ENCODE measurements around the gene MORN3. TPM values are rescaled to one million over a fixed set of nuclear protein-coding genes. Genes with fewer than 3 reads are reported as not detected.

Gene MORN3
- total RNA-seq, 1 experiment from 2014 or later, result 0.34 TPM

DNA sequence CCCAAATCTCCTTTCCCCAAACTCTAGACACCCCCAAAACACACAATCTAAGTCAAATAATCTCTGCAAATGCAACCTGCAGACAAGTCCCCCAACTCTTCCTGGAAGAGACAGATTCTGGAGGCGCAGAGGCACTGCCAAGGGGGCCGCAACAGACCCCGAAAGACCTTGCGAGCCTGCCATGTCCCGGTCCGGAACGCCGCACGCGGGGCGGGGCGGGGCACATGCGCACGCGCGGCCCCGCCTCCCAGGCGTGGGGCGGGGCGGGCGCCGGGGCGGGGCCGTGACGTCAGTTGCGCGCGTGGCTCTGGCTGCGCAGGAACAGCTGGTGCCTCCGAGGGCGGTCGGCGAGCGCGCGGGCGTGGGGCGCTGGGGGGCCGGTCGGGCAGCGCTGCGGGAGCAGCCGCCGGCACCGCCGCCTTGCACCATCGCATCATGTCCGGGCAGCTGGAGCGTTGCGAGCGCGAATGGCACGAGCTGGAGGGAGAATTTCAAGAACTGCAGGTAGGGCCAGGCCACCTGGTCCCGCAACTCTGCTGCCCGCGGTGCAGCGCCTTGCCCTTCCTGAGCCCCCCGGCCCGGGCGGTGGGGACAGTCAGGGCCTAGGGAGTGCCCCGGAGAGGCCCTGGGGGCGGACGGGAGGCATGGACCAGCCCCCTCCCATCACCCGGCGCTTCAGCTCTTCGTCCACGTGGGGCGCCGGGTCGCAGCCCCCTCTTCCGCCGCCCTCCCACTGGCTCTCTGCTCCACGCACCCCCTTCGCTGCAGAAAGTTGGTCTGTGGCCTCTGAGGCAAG, 43.2 kb upstream of the MORN3 start, which contains the start of gene TMEM120B (continued):
- TF ChIP-seq POLR2AphosphoS5 (IDR thresholded peaks at IDR 0.05; ENCODE audit: low read depth, low read length) (peak; percentile 90), ZFX (IDR thresholded peaks at IDR 0.05) (peak; percentile 28; the same call in 1 of the 2 replicates), TCF7L2 (IDR thresholded peaks at IDR 0.05; ENCODE audit: borderline replicate concordance, extremely low read depth, insufficient read depth, insufficient read length) (no peak), RAD21 (IDR thresholded peaks at IDR 0.05; ENCODE audit: low read depth) (no peak)

- POLR2A ChIA-PET, result no interaction called here
- DNase-seq (ENCODE audit: low read depth, low spot score) (no peak), ATAC-seq (peak; percentile 41)
- peak overlapping the region; percentile 89 to 94 for H3K4me3 ChIP-seq (replicated peaks in 1 of 2; ENCODE audit: low read depth in 1 of 2, low read length in 2 of 2)
- CTCF ChIA-PET, result interaction anchor here (1.1 to 3.4 kb wide), 2 partner anchors 83 to 86 kb away, joined by 3 to 20 read pairs; partner anchors contain the start of genes ORAI1 and RHOF
- TF ChIP-seq ZFX (IDR thresholded peaks at IDR 0.05) (no peak), SIN3A (IDR thresholded peaks at IDR 0.05; ENCODE audit: low read depth) (peak; percentile 19)
- peaks cover 43% of the 10 kb centered on the region for H3K79me2 ChIP-seq (ENCODE audit: insufficient read depth, low read length)
- peaks cover 0 to 5% of the 10 kb centered on the region in 2 experiments; a peak in 1 of 4 replicates for H3K36me3 ChIP-seq (ENCODE audit: control insufficient read depth in 1 of 2, insufficient read depth in 2 of 2, low read length in 2 of 2)
- peak overlapping the region; percentile 66 for H3K27ac ChIP-seq (ENCODE audit: low read depth, low read length)
- no peak overlapping the region for H2AFZ ChIP-seq (ENCODE audit: low read depth, low read length, poor library complexity, severe bottlenecking)
- TSS peak; percentile 86 for BruUV-seq (replicated peaks)
- no peaks in the 10 kb centered on the region for H3K9me3 ChIP-seq (ENCODE audit: control insufficient read depth in 1 of 2, insufficient read depth in 1 of 2, low read depth in 1 of 2, low read length in 2 of 2)
- no peaks in the 10 kb centered on the region for H4K20me1 ChIP-seq (ENCODE audit: insufficient read depth)
- RAD21 ChIA-PET (ENCODE audit: low non-redundant PET in 1 of 2, low total read pairs in 2 of 2, uncharacterized antibody in 2 of 2, unreplicated experiment in 2 of 2), result interaction anchor here in 1 of 2 experiments (1.5 kb wide), 1 partner anchor 54 kb away, joined by 3 read pairs; no protein-coding TSS in a partner anchor
- no peaks in the 10 kb centered on the region for H3K9me2 ChIP-seq (ENCODE audit: insufficient read depth)
- peak overlapping the region; percentile 99 for H3K4me2 ChIP-seq (ENCODE audit: low read length)
- peaks cover 10 to 51% of the 10 kb centered on the region in 2 experiments; a peak in 3 of 4 replicates for H3K4me1 ChIP-seq (ENCODE audit: control insufficient read depth in 1 of 2, insufficient read depth in 2 of 2, low read length in 2 of 2)
- intact Hi-C loops (cut with micrococcal nuclease), result no loop called here
- H3K9ac ChIP-seq (ENCODE audit: low read length), result peak overlapping the region; percentile 95
- no peaks in the 10 kb centered on the region for H3K27me3 ChIP-seq (ENCODE audit: insufficient read depth, low read length)
These were observed 42.7 kb upstream of the MORN3 start for GRCh38 chr12:121712190-121712460.
